GM19395 (cell line): Measurements from ENCODE around the gene PAQR6.

Experiments
- ATAC-seq: cut with Tn5 transposase; IDR thresholded peaks from one replicate; pipeline ENCODE4 v1.9.1; 2021; ENCODE audit warnings: mild to moderate bottlenecking, moderate library complexity; ENCODE audit not compliant: unreplicated experiment

PAQR6 gene

GRCh38 chr1:156266051-156266450 is 18.2 kb upstream of the PAQR6 start:
- ATAC-seq: no peak

GRCh38 chr1:156263288-156263655 is 15.4 kb upstream of the PAQR6 start:
- no peak for ATAC-seq

GRCh38 chr1:156262461-156263287 is 14.8 kb upstream of the PAQR6 start:
- no peak for ATAC-seq

- ATAC-seq: no peak
These were observed 13.0 kb upstream of the PAQR6 start for GRCh38 chr1:156260896-156261295.

GRCh38 chr1:156259805-156260204 is 11.9 kb upstream of the PAQR6 start:
- ATAC-seq: no peak

- ATAC-seq: no peak
These were observed 11.0 kb upstream of the PAQR6 start for GRCh38 chr1:156258859-156259258.

- no peak for ATAC-seq
These were observed 9.9 kb upstream of the PAQR6 start for GRCh38 chr1:156257711-156258110.

GRCh38 chr1:156253634-156254033 is 5.8 kb upstream of the PAQR6 start:
- ATAC-seq: no peak

- ATAC-seq: no peak
These were observed 3.7 kb upstream of the PAQR6 start for GRCh38 chr1:156251527-156251926.

- no peak for ATAC-seq
These were observed 1.7 kb upstream of the PAQR6 start for GRCh38 chr1:156249593-156249992.

- ATAC-seq: no peak
These were observed 447 bp upstream of the PAQR6 start for GRCh38 chr1:156248323-156248683.

- ATAC-seq: no peak
These were observed 936 bp downstream of the PAQR6 start for GRCh38 chr1:156246781-156247459.

- no peak for ATAC-seq
These were observed 1.5 kb downstream of the PAQR6 start for GRCh38 chr1:156246241-156246780.

- ATAC-seq: no peak
These were observed 2.2 kb downstream of the PAQR6 start for GRCh38 chr1:156245451-156246232.

GRCh38 chr1:156244712-156245111 is 3.1 kb downstream of the PAQR6 start:
- no peak for ATAC-seq

- no peak for ATAC-seq
These were observed 3.7 kb downstream of the PAQR6 start for GRCh38 chr1:156244126-156244525.

- ATAC-seq: no peak
These were observed 5.1 kb downstream of the PAQR6 start for GRCh38 chr1:156242738-156243137.

- no peak for ATAC-seq
These were observed 5.9 kb downstream of the PAQR6 start, which contains the start of gene BGLAP for GRCh38 chr1:156241926-156242325. Gene BGLAP, plus strand, starts transcription at chr1:156242184. Its CDS starts 48 bp downstream, at chr1:156242232.

- ATAC-seq: no peak
These were observed 6.5 kb downstream of the PAQR6 start for GRCh38 chr1:156241311-156241811.

GRCh38 chr1:156238248-156238647 is 9.6 kb downstream of the PAQR6 start:
- ATAC-seq: no peak

GRCh38 chr1:156236164-156236563 is 11.7 kb downstream of the PAQR6 start:
- ATAC-seq: no peak
